Keratinocyte (primary cell): ENCODE data around the gene SCN8A. TPM values are rescaled to one million over a fixed set of nuclear protein-coding genes. Genes with fewer than 3 reads are reported as not detected.

Source experiments
- DNase-seq: peaks from one replicate; pipeline ENCODE4 v3.0.0-alpha.2; 2011; ENCODE audit warnings: low read depth, missing footprints, low spot score
- FAIRE-seq: peaks from 2 replicates; lab custom pipeline; 2011; peaks lifted over from hg19 to GRCh38; lab: Jason Lieb, UNC
- H2AFZ ChIP-seq: 2 replicates; pipeline ENCODE4 v1.6.0; 2012; ENCODE audit warnings: low read length, control low read depth, inconsistent platforms; ENCODE audit not compliant: control insufficient read depth
- H3K27ac ChIP-seq: 2 replicates; pipeline ENCODE4 v1.5.1; 2011; ENCODE audit warnings: low read length; ENCODE audit not compliant: control insufficient read depth, insufficient read depth
- H3K27me3 ChIP-seq: 3 replicates; pipeline ENCODE4 v1.6.0; 2011; ENCODE audit warnings: low read length; ENCODE audit not compliant: control insufficient read depth, insufficient read depth; ENCODE audit errors: extremely low read depth
- H3K36me3 ChIP-seq, 2 experiments: 2 replicates in 1 of 2; 3 replicates in 1 of 2; pipeline ENCODE4 v1.5.1; 2011; ENCODE audit warnings: low read length in 2 of 2, mild to moderate bottlenecking in 1 of 2; ENCODE audit not compliant: control insufficient read depth in 2 of 2, insufficient read depth in 2 of 2; ENCODE audit errors: extremely low read depth in 1 of 2
- H3K4me1 ChIP-seq: 3 replicates; pipeline ENCODE4 v1.5.1; 2011; ENCODE audit warnings: low read length; ENCODE audit not compliant: control insufficient read depth, insufficient read depth; ENCODE audit errors: extremely low read depth
- H3K4me2 ChIP-seq: 3 replicates; pipeline ENCODE4 v1.6.0; 2011; ENCODE audit warnings: low read depth, low read length; ENCODE audit not compliant: control insufficient read depth, insufficient read depth; ENCODE audit errors: extremely low read depth
- H3K4me3 ChIP-seq, 3 experiments: fragments of 200-600 bp in 1 of 3; sonication (generic) in 1 of 3; 2 replicates in 2 of 3; 3 replicates in 1 of 3; pipeline ENCODE4 v1.5.1; 2011 to 2016; ENCODE audit warnings: low read length in 3 of 3, mild to moderate bottlenecking in 3 of 3, control low read depth in 2 of 3, inconsistent platforms in 1 of 3, low read depth in 1 of 3, mixed read lengths in 1 of 3, mixed run types in 1 of 3, moderate library complexity in 1 of 3; ENCODE audit not compliant: control insufficient read depth in 2 of 3, insufficient read depth in 2 of 3; ENCODE audit errors: extremely low read depth in 1 of 3
- H3K79me2 ChIP-seq: 2 replicates; pipeline ENCODE4 v1.6.0; 2012; ENCODE audit warnings: low read length; ENCODE audit not compliant: control insufficient read depth, insufficient read depth
- H3K9ac ChIP-seq: 3 replicates; pipeline ENCODE4 v1.6.0; 2011; ENCODE audit warnings: low read length; ENCODE audit not compliant: control insufficient read depth, insufficient read depth; ENCODE audit errors: extremely low read depth
- H3K9me1 ChIP-seq: 3 replicates; pipeline ENCODE4 v1.6.0; 2011; ENCODE audit warnings: low read length; ENCODE audit not compliant: control insufficient read depth, insufficient read depth; ENCODE audit errors: extremely low read depth
- H3K9me3 ChIP-seq: 2 replicates; pipeline ENCODE4 v1.5.1; 2012; ENCODE audit warnings: low read depth, low read length; ENCODE audit not compliant: control insufficient read depth
- H4K20me1 ChIP-seq: 3 replicates; pipeline ENCODE4 v1.6.0; 2011; ENCODE audit warnings: low read length; ENCODE audit not compliant: control insufficient read depth, insufficient read depth; ENCODE audit errors: extremely low read depth
- CTCF ChIP-seq, 3 experiments: IDR thresholded peaks in 1 of 3; conservative IDR thresholded peaks in 1 of 3; optimal IDR thresholded peaks in 1 of 3; 2 replicates in 2 of 3; 3 replicates in 1 of 3; pipeline versions ENCODE3 to v1.5.1; 2011; ENCODE audit warnings: low read length in 3 of 3, mild to moderate bottlenecking in 3 of 3, moderate library complexity in 2 of 3, control low read depth in 1 of 3, inconsistent platforms in 1 of 3; ENCODE audit not compliant: insufficient read depth in 2 of 3; ENCODE audit errors: extremely low read depth in 1 of 3
- EZH2 ChIP-seq: IDR thresholded peaks from one replicate; pipeline ENCODE4 v1.6.1; 2012; ENCODE audit warnings: inconsistent platforms, mild to moderate bottlenecking, low read length, moderate library complexity
- dilution Hi-C: fragments of 300-500 bp; cut with MboI; formaldehyde crosslinking; loops from one replicate; pipeline ENCODE4 v1.7.0; 2020; ENCODE audit warnings: low sequenced_read_pairs; ENCODE audit not compliant: extremely low pct_ligation_motif_present
- polyA plus RNA-seq, 5 experiments: library from polyadenylated mRNA; depleted of rRNA in 3 of 5; stranded (reverse) in 3 of 5; stranded (forward) in 1 of 5; unstranded in 1 of 5; fragments of >200 nt; gene quantifications; 1 replicate in 1 of 5; 2 replicates in 3 of 5; 3 replicates in 1 of 5; pipeline versions ENCODE4 v1.2.1 to v1.2.3, GENCODE V29; 2011 to 2012; ENCODE audit warnings: missing spikeins in 2 of 5, low read depth in 1 of 5, low replicate concordance in 1 of 5

The SCN8A gene
- polyA plus RNA-seq, 1 donor (not counting 4 experiments of a cell fraction or from before 2014, with no cell fraction given) = 1.1 TPM

GRCh38 chr12:51838036-51838435, 247.0 kb downstream of the SCN8A start:
- TF ChIP-seq CTCF (optimal IDR thresholded peaks at IDR 0.05 in 1 of 3, IDR thresholded peaks at IDR 0.05 in 1 of 3, conservative IDR thresholded peaks at IDR 0.05 in 1 of 3; ENCODE audit: extremely low read depth in 1 of 3, insufficient read depth in 2 of 3, low read length in 3 of 3) (no peak), EZH2 (no peak)
- no peak overlapping the region for H3K4me3 ChIP-seq
- H2AFZ ChIP-seq = no peak overlapping the region
- H4K20me1 ChIP-seq = no peaks in the 10 kb centered on the region
- peaks cover 58% of the 10 kb centered on the region for H3K27me3 ChIP-seq
- no peaks in the 10 kb centered on the region for H3K9me3 ChIP-seq
- dilution Hi-C loops = no loop called here
- H3K36me3 ChIP-seq = no peaks in the 10 kb centered on the region
- no peaks in the 10 kb centered on the region for H3K4me1 ChIP-seq
- H3K79me2 ChIP-seq = no peaks in the 10 kb centered on the region
- H3K9me1 ChIP-seq = no peaks in the 10 kb centered on the region
- H3K9ac ChIP-seq = no peak overlapping the region
- no peak for FAIRE-seq
- no peak for DNase-seq
- H3K27ac ChIP-seq = no peak overlapping the region
- no peak overlapping the region for H3K4me2 ChIP-seq

- peaks cover 58% of the 10 kb centered on the region for H3K27me3 ChIP-seq
- TF ChIP-seq EZH2 (no peak), CTCF (optimal IDR thresholded peaks at IDR 0.05 in 1 of 3, IDR thresholded peaks at IDR 0.05 in 1 of 3, conservative IDR thresholded peaks at IDR 0.05 in 1 of 3; ENCODE audit: extremely low read depth in 1 of 3, insufficient read depth in 2 of 3, low read length in 3 of 3) (no peak)
- H3K4me2 ChIP-seq = no peak overlapping the region
- H3K36me3 ChIP-seq = no peaks in the 10 kb centered on the region
- no peaks in the 10 kb centered on the region for H3K9me1 ChIP-seq
- no peaks in the 10 kb centered on the region for H3K9me3 ChIP-seq
- no peak overlapping the region for H3K4me3 ChIP-seq
- dilution Hi-C loops = no loop called here
- no peaks in the 10 kb centered on the region for H4K20me1 ChIP-seq
- H3K9ac ChIP-seq = no peak overlapping the region
- H2AFZ ChIP-seq = no peak overlapping the region
- no peaks in the 10 kb centered on the region for H3K4me1 ChIP-seq
- FAIRE-seq (no peak), DNase-seq (no peak)
- H3K27ac ChIP-seq = no peak overlapping the region
- no peaks in the 10 kb centered on the region for H3K79me2 ChIP-seq
Measured at GRCh38 chr12:51838762-51839161, 247.7 kb downstream of the SCN8A start.
